GM12878 (cell line): Measurements from ENCODE around the gene CAND1. TPM values are rescaled to one million over a fixed set of nuclear protein-coding genes. Genes with fewer than 3 reads are reported as not detected.

Experiments used
- ATAC-seq: fragments of 200-7000 bp; cut with Tn5 transposase; 3 replicates; pipeline ENCODE4 v1.9.1; 2020; ENCODE audit warnings: mild to moderate bottlenecking, moderate library complexity
- BruUV-seq: library from RNA; stranded (reverse); fragments of 400-500 nt; replicated peaks from 2 replicates; lab custom pipeline; 2021; lab: Mats Ljungman, UMichigan
- CTCF ChIA-PET: fragments of 300-600 bp; sonication (Branson Sonifier 250); formaldehyde crosslinking; extraction: SDS; loops from one replicate; lab custom pipeline; 2021; ENCODE audit warnings: inconsistent platforms; lab: Yijun Ruan, JAX
- POLR2A ChIA-PET: fragments of 350-600 bp; formaldehyde crosslinking; extraction: SDS; loops from one replicate; lab custom pipeline; 2021; ENCODE audit warnings: inconsistent platforms; lab: Charles Lee
- RAD21 ChIA-PET: fragments of 300-600 bp; sonication (Branson Sonifier 250); formaldehyde crosslinking; loops from one replicate; lab custom pipeline; 2023; ENCODE audit warnings: antibody characterized with exemption; ENCODE audit not compliant: unreplicated experiment; lab: Charles Lee
- SMC1A ChIA-PET: fragments of 300-600 bp; sonication (Branson Sonifier 250); formaldehyde crosslinking; loops from one replicate; lab custom pipeline; 2023; ENCODE audit not compliant: unreplicated experiment, uncharacterized antibody; lab: Charles Lee
- DNase-seq: peaks from one replicate; pipeline ENCODE4 v3.0.0-alpha.2; 2011; ENCODE audit warnings: low read depth, low spot score
- FAIRE-seq: peaks from 3 replicates; lab custom pipeline; 2011; peaks lifted over from hg19 to GRCh38; lab: Jason Lieb, UNC
- H2AFZ ChIP-seq: 2 replicates; pipeline ENCODE4 v1.6.0; 2011; ENCODE audit warnings: low read depth, low read length, control low read depth; ENCODE audit not compliant: control insufficient read depth
- H3K27ac ChIP-seq: 2 replicates; pipeline ENCODE4 v1.5.1; 2011; ENCODE audit warnings: control low read depth; ENCODE audit not compliant: control insufficient read depth, insufficient read depth
- H3K27me3 ChIP-seq, 2 experiments: replicated peaks in 1 of 2; 2 replicates each; pipeline versions ENCODE4 v1.6.0 to v1.6.1; 2011; ENCODE audit warnings: low read length in 1 of 2; ENCODE audit not compliant: control insufficient read depth in 2 of 2, insufficient read depth in 2 of 2
- H3K36me3 ChIP-seq, 2 experiments: 2 replicates each; pipeline ENCODE4 v1.5.1; 2011; ENCODE audit warnings: low read length in 1 of 2; ENCODE audit not compliant: control insufficient read depth in 2 of 2, insufficient read depth in 2 of 2
- H3K4me1 ChIP-seq: 2 replicates; pipeline ENCODE4 v1.6.1; 2011; ENCODE audit warnings: mild to moderate bottlenecking, low read length, moderate library complexity, mixed read lengths; ENCODE audit not compliant: control insufficient read depth, insufficient read depth
- H3K4me2 ChIP-seq: 2 replicates; pipeline ENCODE4 v1.6.0; 2011; ENCODE audit warnings: control low read depth; ENCODE audit not compliant: control insufficient read depth, insufficient read depth
- H3K4me3 ChIP-seq: fragments of 200-600 bp; sonication (generic); 2 replicates; pipeline ENCODE4 v1.5.1; 2016
- H3K79me2 ChIP-seq: 2 replicates; pipeline ENCODE4 v1.6.0; 2011; ENCODE audit warnings: low read length; ENCODE audit not compliant: control insufficient read depth, insufficient read depth
- H3K9ac ChIP-seq: 2 replicates; pipeline ENCODE4 v1.8.0; 2011; ENCODE audit warnings: low read length, control low read depth, mixed read lengths; ENCODE audit not compliant: control insufficient read depth, insufficient read depth
- H3K9me3 ChIP-seq: replicated peaks from 3 replicates; pipeline ENCODE4 v1.5.1; 2011; ENCODE audit warnings: mild to moderate bottlenecking, low read length; ENCODE audit not compliant: control insufficient read depth, insufficient read depth
- H4K20me1 ChIP-seq: 2 replicates; pipeline ENCODE4 v1.6.0; 2011; ENCODE audit not compliant: control insufficient read depth, insufficient read depth
- CTCF ChIP-seq, 3 experiments: IDR thresholded peaks in 2 of 3; conservative IDR thresholded peaks in 1 of 3; 2 replicates each; pipeline ENCODE4 v1.5.1; 2011; ENCODE audit warnings: low read depth in 3 of 3, low read length in 3 of 3, mild to moderate bottlenecking in 3 of 3, control low read depth in 2 of 3, moderate library complexity in 2 of 3, inconsistent platforms in 1 of 3, mixed read lengths in 1 of 3; ENCODE audit not compliant: control insufficient read depth in 2 of 3, insufficient read depth in 1 of 3; ENCODE audit errors: extremely low read depth in 1 of 3
- NFXL1 ChIP-seq: fragments of 450-650 bp; IDR thresholded peaks from 2 replicates; pipeline ENCODE4 v1.6.1; 2017; ENCODE audit warnings: antibody characterized with exemption, mild to moderate bottlenecking, borderline replicate concordance
- SIX5 ChIP-seq: IDR thresholded peaks from 2 replicates; pipeline ENCODE4 v1.6.1; 2011; ENCODE audit warnings: mild to moderate bottlenecking, low read depth, low read length, moderate library complexity; ENCODE audit not compliant: severe bottlenecking
- YY1 ChIP-seq: IDR thresholded peaks from 2 replicates; pipeline ENCODE4 v1.6.1; 2011; ENCODE audit warnings: low read depth, mild to moderate bottlenecking, low read length
- WGBS: methylation state at CpG from one replicate; pipeline ENCODE4 v1.1.6; 2016; ENCODE audit warnings: low lambda C conversion rate; ENCODE audit not compliant: insufficient replicate concordance, insufficient coverage; ENCODE audit errors: missing lambda C conversion rate; 5-methylcytosine and 5-hydroxymethylcytosine counted together
- in situ Hi-C: fragments of 300-500 bp; cut with MboI; formaldehyde crosslinking; loops from 9 replicates; pipeline ENCODE4 v1.14.3; 2018; ENCODE audit warnings: mixed read lengths
- intact Hi-C: fragments of 100-400 bp; cut with micrococcal nuclease; formaldehyde crosslinking; loops from one replicate; pipeline ENCODE4 v1.14.2; 2022; ENCODE audit not compliant: unreplicated experiment
- polyA plus RNA-seq, 11 experiments: library from polyadenylated mRNA; depleted of rRNA in 4 of 11; unstranded in 6 of 11; stranded (reverse) in 5 of 11; fragments of >200 nt; fragmentation: Nextera tagmentation in 4 of 11; fragmentation: Illumina TruSeq in 1 of 11; extraction: Ambion mirVana in 4 of 11; extraction: Trizol in 1 of 11; gene quantifications; 1 replicate in 1 of 11; 2 replicates in 10 of 11; pipeline versions ENCODE4 v1.2.1 to v1.2.3, GENCODE V29; 2011 to 2016; ENCODE audit warnings: inconsistent platforms in 2 of 11, missing spikeins in 2 of 11, low read depth in 1 of 11
- total RNA-seq, 4 experiments: library from RNA; depleted of rRNA in 3 of 4; stranded (reverse); fragments of >200 nt in 3 of 4; fragmentation: Illumina TruSeq in 1 of 4; extraction: Trizol in 1 of 4; gene quantifications; 2 replicates each; pipeline versions ENCODE4 v1.2.1 to v1.2.3, GENCODE V29; 2013 to 2021
- TF ChIP-seq, protein P1 (sequence below): IDR thresholded peaks from 2 replicates; pipeline ENCODE4 v1.6.1; 2012; ENCODE audit warnings: mild to moderate bottlenecking, low read depth, low read length

CAND1 gene
- total and polyA plus RNA-seq, 10 of the 15 experiments (the other 5 are each of a cell fraction or from before 2014, with no cell fraction given), result 34.5 to 213 (median 96.0) TPM

GRCh38 chr12:67333649-67334048 is 64.5 kb downstream of the CAND1 start:
- H2AFZ ChIP-seq, result no peak overlapping the region
- H4K20me1 ChIP-seq, result no peaks in the 10 kb centered on the region
- ChIA-PET RAD21 (no interaction called here), SMC1A (no interaction called here), CTCF (no interaction called here), POLR2A (no interaction called here)
- no peaks in the 10 kb centered on the region; the same call in 2 of the 3 replicates for H3K9me3 ChIP-seq
- no peak overlapping the region for H3K4me2 ChIP-seq
- H3K4me3 ChIP-seq, result no peak overlapping the region
- no peaks in the 10 kb centered on the region for H3K36me3 ChIP-seq
- 75% methylated on average over 1 of the region's 1 CpG for WGBS
- no peak for FAIRE-seq
- H3K9ac ChIP-seq, result no peak overlapping the region
- H3K27ac ChIP-seq, result no peak overlapping the region
- intact Hi-C loops (no loop called here), in situ Hi-C loops (no loop called here)
- no peaks in the 10 kb centered on the region for H3K79me2 ChIP-seq
- H3K27me3 ChIP-seq, result no peaks in the 10 kb centered on the region
- no peak for ATAC-seq
- TF ChIP-seq, protein P1, sequence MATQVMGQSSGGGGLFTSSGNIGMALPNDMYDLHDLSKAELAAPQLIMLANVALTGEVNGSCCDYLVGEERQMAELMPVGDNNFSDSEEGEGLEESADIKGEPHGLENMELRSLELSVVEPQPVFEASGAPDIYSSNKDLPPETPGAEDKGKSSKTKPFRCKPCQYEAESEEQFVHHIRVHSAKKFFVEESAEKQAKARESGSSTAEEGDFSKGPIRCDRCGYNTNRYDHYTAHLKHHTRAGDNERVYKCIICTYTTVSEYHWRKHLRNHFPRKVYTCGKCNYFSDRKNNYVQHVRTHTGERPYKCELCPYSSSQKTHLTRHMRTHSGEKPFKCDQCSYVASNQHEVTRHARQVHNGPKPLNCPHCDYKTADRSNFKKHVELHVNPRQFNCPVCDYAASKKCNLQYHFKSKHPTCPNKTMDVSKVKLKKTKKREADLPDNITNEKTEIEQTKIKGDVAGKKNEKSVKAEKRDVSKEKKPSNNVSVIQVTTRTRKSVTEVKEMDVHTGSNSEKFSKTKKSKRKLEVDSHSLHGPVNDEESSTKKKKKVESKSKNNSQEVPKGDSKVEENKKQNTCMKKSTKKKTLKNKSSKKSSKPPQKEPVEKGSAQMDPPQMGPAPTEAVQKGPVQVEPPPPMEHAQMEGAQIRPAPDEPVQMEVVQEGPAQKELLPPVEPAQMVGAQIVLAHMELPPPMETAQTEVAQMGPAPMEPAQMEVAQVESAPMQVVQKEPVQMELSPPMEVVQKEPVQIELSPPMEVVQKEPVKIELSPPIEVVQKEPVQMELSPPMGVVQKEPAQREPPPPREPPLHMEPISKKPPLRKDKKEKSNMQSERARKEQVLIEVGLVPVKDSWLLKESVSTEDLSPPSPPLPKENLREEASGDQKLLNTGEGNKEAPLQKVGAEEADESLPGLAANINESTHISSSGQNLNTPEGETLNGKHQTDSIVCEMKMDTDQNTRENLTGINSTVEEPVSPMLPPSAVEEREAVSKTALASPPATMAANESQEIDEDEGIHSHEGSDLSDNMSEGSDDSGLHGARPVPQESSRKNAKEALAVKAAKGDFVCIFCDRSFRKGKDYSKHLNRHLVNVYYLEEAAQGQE, result no peak
- TF ChIP-seq CTCF (IDR thresholded peaks at IDR 0.05 in 2 of 3, conservative IDR thresholded peaks at IDR 0.05 in 1 of 3; ENCODE audit: control insufficient read depth in 2 of 3, extremely low read depth in 1 of 3, insufficient read depth in 1 of 3, low read depth in 3 of 3, low read length in 3 of 3) (no peak), SIX5 (no peak), YY1 (no peak), NFXL1 (no peak)
- BruUV-seq, result no TSS peak
- no peaks in the 10 kb centered on the region for H3K4me1 ChIP-seq
- DNase-seq, result no peak
